HL-60 (cell line): ENCODE data around the gene FBN1.

Experiments
- DNase-seq, 2 experiments: peaks; one replicate each; pipeline ENCODE4 v3.0.0-alpha.2; 2010 to 2020; ENCODE audit warnings: low read depth in 1 of 2, low spot score in 1 of 2
- H3K27ac ChIP-seq: fragments of 250-450 bp; sonication (Bioruptor Pico); replicated peaks from 2 replicates; pipeline ENCODE4 v1.5.1; 2020; ENCODE audit warnings: mild to moderate bottlenecking, moderate library complexity
- H3K27me3 ChIP-seq: fragments of 250-450 bp; sonication (Bioruptor Pico); 2 replicates; pipeline ENCODE4 v1.5.1; 2021; ENCODE audit warnings: mild to moderate bottlenecking, moderate library complexity; ENCODE audit not compliant: insufficient read depth, poor library complexity, severe bottlenecking
- H3K4me3 ChIP-seq: replicated peaks from 2 replicates; pipeline ENCODE4 v1.5.1; 2011; ENCODE audit warnings: mild to moderate bottlenecking, control low read depth, low read length; ENCODE audit not compliant: insufficient read depth
- GABPA ChIP-seq: IDR thresholded peaks from 2 replicates; pipeline ENCODE4 v1.6.1; 2012; ENCODE audit warnings: low read depth
- POLR2AphosphoS5 ChIP-seq: IDR thresholded peaks from 2 replicates; pipeline ENCODE4 v1.6.1; 2012; ENCODE audit warnings: low read depth
- SPI1 ChIP-seq: IDR thresholded peaks from 2 replicates; pipeline ENCODE4 v1.6.1; 2012; ENCODE audit warnings: low read depth, mild to moderate bottlenecking, borderline replicate concordance
- TF ChIP-seq, protein P1 (sequence below): IDR thresholded peaks from one replicate; pipeline ENCODE4 v1.5.1; 2011; ENCODE audit warnings: low read length, control low read depth, inconsistent platforms; ENCODE audit not compliant: insufficient read depth
- TF ChIP-seq, protein P2 (sequence below): IDR thresholded peaks from 2 replicates; pipeline ENCODE4 v1.6.1; 2012; ENCODE audit warnings: low read depth; ENCODE audit not compliant: insufficient replicate concordance

The FBN1 gene

DNA sequence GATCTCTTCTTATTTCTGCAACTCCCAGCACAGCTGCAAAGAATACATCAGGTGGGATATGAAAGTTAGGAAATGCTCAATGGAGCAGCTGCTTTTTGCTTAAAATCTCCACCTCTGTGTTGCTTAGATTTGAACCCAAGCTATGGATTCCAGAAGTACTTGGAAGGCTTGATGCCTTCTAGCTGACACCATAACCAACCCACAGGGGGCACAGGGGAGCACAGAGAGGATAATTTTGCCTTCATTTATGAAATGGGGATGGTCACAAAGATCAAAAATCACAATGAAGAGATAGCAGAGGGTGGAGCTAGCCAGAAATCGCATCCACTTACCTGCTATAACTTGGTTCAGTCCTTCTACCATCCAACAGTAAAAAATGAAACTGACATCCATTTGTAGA, 238.6 kb downstream of the FBN1 start:
- TF ChIP-seq GABPA = no peak
- no peak for TF ChIP-seq SPI1
- TF ChIP-seq, protein P1, sequence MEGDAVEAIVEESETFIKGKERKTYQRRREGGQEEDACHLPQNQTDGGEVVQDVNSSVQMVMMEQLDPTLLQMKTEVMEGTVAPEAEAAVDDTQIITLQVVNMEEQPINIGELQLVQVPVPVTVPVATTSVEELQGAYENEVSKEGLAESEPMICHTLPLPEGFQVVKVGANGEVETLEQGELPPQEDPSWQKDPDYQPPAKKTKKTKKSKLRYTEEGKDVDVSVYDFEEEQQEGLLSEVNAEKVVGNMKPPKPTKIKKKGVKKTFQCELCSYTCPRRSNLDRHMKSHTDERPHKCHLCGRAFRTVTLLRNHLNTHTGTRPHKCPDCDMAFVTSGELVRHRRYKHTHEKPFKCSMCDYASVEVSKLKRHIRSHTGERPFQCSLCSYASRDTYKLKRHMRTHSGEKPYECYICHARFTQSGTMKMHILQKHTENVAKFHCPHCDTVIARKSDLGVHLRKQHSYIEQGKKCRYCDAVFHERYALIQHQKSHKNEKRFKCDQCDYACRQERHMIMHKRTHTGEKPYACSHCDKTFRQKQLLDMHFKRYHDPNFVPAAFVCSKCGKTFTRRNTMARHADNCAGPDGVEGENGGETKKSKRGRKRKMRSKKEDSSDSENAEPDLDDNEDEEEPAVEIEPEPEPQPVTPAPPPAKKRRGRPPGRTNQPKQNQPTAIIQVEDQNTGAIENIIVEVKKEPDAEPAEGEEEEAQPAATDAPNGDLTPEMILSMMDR = no peak
- TF ChIP-seq POLR2AphosphoS5 = no peak
- TF ChIP-seq, protein P2, sequence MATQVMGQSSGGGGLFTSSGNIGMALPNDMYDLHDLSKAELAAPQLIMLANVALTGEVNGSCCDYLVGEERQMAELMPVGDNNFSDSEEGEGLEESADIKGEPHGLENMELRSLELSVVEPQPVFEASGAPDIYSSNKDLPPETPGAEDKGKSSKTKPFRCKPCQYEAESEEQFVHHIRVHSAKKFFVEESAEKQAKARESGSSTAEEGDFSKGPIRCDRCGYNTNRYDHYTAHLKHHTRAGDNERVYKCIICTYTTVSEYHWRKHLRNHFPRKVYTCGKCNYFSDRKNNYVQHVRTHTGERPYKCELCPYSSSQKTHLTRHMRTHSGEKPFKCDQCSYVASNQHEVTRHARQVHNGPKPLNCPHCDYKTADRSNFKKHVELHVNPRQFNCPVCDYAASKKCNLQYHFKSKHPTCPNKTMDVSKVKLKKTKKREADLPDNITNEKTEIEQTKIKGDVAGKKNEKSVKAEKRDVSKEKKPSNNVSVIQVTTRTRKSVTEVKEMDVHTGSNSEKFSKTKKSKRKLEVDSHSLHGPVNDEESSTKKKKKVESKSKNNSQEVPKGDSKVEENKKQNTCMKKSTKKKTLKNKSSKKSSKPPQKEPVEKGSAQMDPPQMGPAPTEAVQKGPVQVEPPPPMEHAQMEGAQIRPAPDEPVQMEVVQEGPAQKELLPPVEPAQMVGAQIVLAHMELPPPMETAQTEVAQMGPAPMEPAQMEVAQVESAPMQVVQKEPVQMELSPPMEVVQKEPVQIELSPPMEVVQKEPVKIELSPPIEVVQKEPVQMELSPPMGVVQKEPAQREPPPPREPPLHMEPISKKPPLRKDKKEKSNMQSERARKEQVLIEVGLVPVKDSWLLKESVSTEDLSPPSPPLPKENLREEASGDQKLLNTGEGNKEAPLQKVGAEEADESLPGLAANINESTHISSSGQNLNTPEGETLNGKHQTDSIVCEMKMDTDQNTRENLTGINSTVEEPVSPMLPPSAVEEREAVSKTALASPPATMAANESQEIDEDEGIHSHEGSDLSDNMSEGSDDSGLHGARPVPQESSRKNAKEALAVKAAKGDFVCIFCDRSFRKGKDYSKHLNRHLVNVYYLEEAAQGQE = no peak
- Histone ChIP-seq H3K27ac (no peak overlapping the region), H3K27me3 (no peaks in the 10 kb centered on the region), H3K4me3 (no peak overlapping the region)
- no peak for DNase-seq

DNA sequence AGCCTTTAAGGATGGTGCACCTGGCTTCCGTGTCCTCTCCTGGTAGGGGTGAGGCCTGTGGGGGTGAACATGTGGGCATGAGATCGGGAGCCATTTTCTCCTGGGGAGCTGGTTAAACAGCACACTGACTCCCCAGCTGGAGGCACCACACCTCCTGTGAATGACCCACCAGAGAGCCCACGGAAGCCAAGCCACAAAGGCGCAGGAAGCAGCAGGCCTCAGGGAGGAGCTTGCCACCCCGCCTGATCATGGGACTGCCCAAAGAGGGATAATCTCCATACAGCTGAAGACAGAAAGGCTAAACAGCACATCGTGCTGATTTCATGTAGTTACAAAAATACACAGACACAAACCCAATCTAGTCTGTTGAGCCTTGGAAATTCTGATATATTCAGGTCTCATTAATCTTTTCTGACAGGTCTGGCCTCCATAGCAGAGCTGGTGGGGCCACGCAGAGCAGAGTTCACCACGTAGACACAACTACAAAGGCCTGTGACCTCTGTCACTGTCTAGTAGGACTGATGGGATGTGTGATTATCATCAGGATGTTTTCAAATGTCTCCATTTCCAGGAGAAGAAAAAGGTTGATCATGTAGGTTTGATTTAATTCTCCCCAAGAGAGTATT, 239.1 kb downstream of the FBN1 start:
- Histone ChIP-seq H3K4me3 (no peak overlapping the region), H3K27ac (no peak overlapping the region), H3K27me3 (no peaks in the 10 kb centered on the region)
- DNase-seq = no peak
- TF ChIP-seq POLR2AphosphoS5 = no peak
- TF ChIP-seq, protein P1 = no peak

GRCh38 chr15:48402427-48403177, 242.9 kb downstream of the FBN1 start:
- Histone ChIP-seq H3K27me3 (no peaks in the 10 kb centered on the region), H3K4me3 (no peak overlapping the region), H3K27ac (no peak overlapping the region)
- DNase-seq = no peak
- no peak for TF ChIP-seq POLR2AphosphoS5
- TF ChIP-seq SPI1 = no peak
- TF ChIP-seq, protein P1 = no peak
- TF ChIP-seq, protein P2 = no peak
- no peak for TF ChIP-seq GABPA
